ENCODE measurements around the gene ZBTB46. TPM values are rescaled to one million over a fixed set of nuclear protein-coding genes. Genes with fewer than 3 reads are reported as not detected.

ZBTB46 gene
- total RNA-seq, 5 donors from 2014 or later (not counting 1 experiment from before 2014, with no cell fraction given) = 0.20 to 0.95 (median 0.30) TPM

DNA sequence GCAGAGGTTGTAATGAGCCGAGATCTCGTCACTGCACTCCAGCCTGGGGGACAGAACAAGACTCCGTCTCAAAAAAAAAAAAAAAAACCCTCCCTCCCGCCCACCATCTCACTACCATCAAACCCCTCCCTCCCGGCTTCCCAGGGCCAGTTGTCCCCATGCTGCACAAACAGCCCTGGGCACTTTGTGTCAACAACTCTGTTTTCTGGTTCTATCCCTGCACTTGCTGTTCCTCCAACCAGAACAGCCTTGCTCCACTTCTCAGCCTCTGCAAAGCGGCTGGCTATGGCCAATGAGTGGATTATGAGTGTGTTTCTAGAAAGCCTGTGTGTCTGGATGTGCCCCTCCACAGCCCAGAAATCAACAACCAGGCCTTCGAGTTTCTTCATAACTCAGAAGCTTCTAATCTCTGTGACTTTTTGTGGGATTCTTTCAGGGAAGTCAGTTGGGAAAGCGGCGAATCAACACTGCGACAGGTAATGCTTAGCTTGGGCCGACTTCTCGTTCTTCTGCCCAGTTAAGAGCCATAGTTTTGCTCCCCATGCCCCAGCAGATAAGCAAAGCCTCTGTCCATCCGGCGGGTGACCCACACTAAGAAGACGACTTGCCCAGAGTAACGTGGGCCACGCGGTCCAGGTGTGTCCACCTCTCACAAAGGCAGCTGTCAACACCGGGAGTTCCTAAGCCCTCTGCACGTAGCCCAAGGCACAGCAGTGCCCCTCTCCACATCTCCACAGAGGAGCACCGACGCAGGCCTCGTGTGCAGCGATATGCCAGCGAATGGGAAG lies 5.5 kb downstream of the ZBTB46 start:
- Histone ChIP-seq H3K4me3 (ENCODE audit: control insufficient read depth in 1 of 2, extremely low read depth in 1 of 2, low read length in 1 of 2) (no peak overlapping the region), H3K9me3 (no peaks in the 10 kb centered on the region), H3K36me3 (ENCODE audit: control insufficient read depth in 2 of 2, extremely low read depth in 1 of 2, insufficient read depth in 1 of 2, low read length in 1 of 2) (no peaks in the 10 kb centered on the region), H3K4me1 (ENCODE audit: control insufficient read depth in 1 of 2, extremely low read depth in 1 of 2, insufficient read depth in 2 of 2, low read length in 2 of 2) (peaks cover 3 to 9% of the 10 kb centered on the region in 2 experiments), H3K27me3 (replicated peaks in 1 of 2; ENCODE audit: control insufficient read depth in 2 of 2, extremely low read depth in 1 of 2, insufficient read depth in 2 of 2, low read length in 1 of 2) (peaks cover 5 to 84% of the 10 kb centered on the region in 2 experiments), H3K27ac (ENCODE audit: low read length) (no peak overlapping the region)
- no peak for ATAC-seq (replicated peaks in 1 of 4)
- WGBS (ENCODE audit: insufficient coverage) = 86% methylated on average over 16 of the region's 25 CpGs
- Mint-ChIP-seq H3K36me3 (no peaks in the 10 kb centered on the region), H3K4me3 (no peak overlapping the region), H3K4me1 (peaks cover 9 to 11% (median 10%) of the 10 kb centered on the region in 3 donors), H3K9me3 (no peaks in the 10 kb centered on the region), H3K27ac (no peak overlapping the region), H3K27me3 (peaks cover 36 to 53% of the 10 kb centered on the region in 2 donors)
- no peak for DNase-seq
- ChIA-PET POLR2A (no interaction called here), CTCF (no interaction called here)

DNA sequence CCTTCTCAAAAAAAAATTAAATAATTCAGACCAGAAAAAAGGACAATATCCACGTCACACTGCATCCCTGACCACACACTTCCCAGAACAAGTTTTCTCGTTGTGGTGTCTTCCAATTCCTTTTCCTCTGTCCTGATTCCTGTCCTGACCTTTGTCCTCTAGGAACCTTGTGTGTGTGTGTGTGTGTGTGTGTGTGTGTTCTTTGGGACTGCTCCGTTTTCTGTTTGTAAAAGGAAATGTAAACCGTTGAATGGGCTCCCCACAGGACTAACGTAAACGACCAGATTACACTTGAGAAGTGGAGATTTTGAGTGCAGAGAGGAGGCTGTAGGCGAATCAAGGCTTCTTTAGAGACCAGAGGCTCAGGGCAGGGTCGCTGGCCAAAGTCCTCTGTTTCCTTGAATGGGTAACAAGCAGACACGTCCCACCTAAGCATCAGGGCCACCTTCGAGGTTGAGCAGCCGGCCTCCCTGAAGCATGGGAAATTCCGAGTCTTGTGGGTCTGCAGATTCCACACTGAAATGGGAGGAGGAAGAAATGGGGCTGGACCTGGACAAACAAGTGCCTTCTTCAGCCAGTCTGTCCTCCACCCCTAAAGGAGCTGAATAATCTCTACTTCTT lies 7.3 kb downstream of the ZBTB46 start:
- WGBS (ENCODE audit: insufficient coverage) = 86% methylated on average over 3 of the region's 12 CpGs
- Histone ChIP-seq H3K36me3 (ENCODE audit: control insufficient read depth in 2 of 2, extremely low read depth in 1 of 2, insufficient read depth in 1 of 2, low read length in 1 of 2) (no peaks in the 10 kb centered on the region), H3K27ac (ENCODE audit: low read length) (no peak overlapping the region), H3K27me3 (replicated peaks in 1 of 2; ENCODE audit: control insufficient read depth in 2 of 2, extremely low read depth in 1 of 2, insufficient read depth in 2 of 2, low read length in 1 of 2) (peaks cover 0 to 68% of the 10 kb centered on the region in 2 experiments), H3K9me3 (no peaks in the 10 kb centered on the region), H3K4me3 (ENCODE audit: control insufficient read depth in 1 of 2, extremely low read depth in 1 of 2, low read length in 1 of 2) (no peak overlapping the region), H3K4me1 (ENCODE audit: control insufficient read depth in 1 of 2, extremely low read depth in 1 of 2, insufficient read depth in 2 of 2, low read length in 2 of 2) (no peaks in the 10 kb centered on the region)
- no peaks in the 10 kb centered on the region for H3K36me3 Mint-ChIP-seq
- CTCF ChIA-PET = no interaction called here
- no peaks in the 10 kb centered on the region for H3K9me3 Mint-ChIP-seq
- DNase-seq (no peak), ATAC-seq (replicated peaks in 1 of 4) (no peak)
- peaks cover 0 to 2% (median 0%) of the 10 kb centered on the region in 3 donors for H3K4me1 Mint-ChIP-seq
- POLR2A ChIA-PET = no interaction called here
- H3K27ac Mint-ChIP-seq = no peak overlapping the region
- no peak overlapping the region for H3K4me3 Mint-ChIP-seq
- H3K27me3 Mint-ChIP-seq = peaks cover 27 to 39% of the 10 kb centered on the region in 2 donors

DNA sequence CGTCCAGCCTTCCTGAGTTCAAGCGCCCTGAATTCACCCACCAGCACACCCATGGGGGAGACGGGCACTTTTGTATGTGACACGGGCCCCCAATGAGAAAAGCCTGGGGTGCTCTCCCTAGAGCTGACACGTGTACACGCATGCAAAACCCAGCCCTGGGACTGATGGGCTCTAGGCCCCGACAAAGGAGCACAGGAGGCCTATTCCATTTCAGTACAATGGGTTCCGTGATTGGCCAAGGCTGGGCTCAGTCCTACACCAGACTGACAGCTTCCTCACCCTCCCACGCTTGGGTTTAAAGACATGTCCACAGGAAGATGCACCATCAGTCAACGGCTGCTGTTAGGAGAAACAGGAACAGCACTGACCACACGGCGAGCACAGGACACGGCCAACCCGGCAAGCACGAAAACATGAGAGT lies 8.8 kb downstream of the ZBTB46 start:
- DNase-seq (no peak), ATAC-seq (replicated peaks in 1 of 4) (no peak)
- H3K9me3 Mint-ChIP-seq = no peaks in the 10 kb centered on the region
- H3K27me3 ChIP-seq (replicated peaks in 1 of 2; ENCODE audit: control insufficient read depth in 2 of 2, extremely low read depth in 1 of 2, insufficient read depth in 2 of 2, low read length in 1 of 2) = peaks cover 0 to 64% of the 10 kb centered on the region in 2 experiments
- POLR2A ChIA-PET = no interaction called here
- 87% methylated on average over 15 of the region's 15 CpGs for WGBS (ENCODE audit: insufficient coverage)
- H3K36me3 Mint-ChIP-seq = no peaks in the 10 kb centered on the region
- CTCF ChIA-PET = no interaction called here
- peaks cover 0 to 2% (median 0%) of the 10 kb centered on the region in 3 donors for H3K4me1 Mint-ChIP-seq
- no peaks in the 10 kb centered on the region for H3K9me3 ChIP-seq
- H3K27ac ChIP-seq (ENCODE audit: low read length) = no peak overlapping the region
- H3K4me1 ChIP-seq (ENCODE audit: control insufficient read depth in 1 of 2, extremely low read depth in 1 of 2, insufficient read depth in 2 of 2, low read length in 2 of 2) = no peaks in the 10 kb centered on the region
- H3K36me3 ChIP-seq (ENCODE audit: control insufficient read depth in 2 of 2, extremely low read depth in 1 of 2, insufficient read depth in 1 of 2, low read length in 1 of 2) = no peaks in the 10 kb centered on the region
- H3K4me3 Mint-ChIP-seq = no peak overlapping the region
- H3K27me3 Mint-ChIP-seq = peaks cover 19 to 29% of the 10 kb centered on the region in 2 donors
- no peak overlapping the region for H3K27ac Mint-ChIP-seq
- H3K4me3 ChIP-seq (ENCODE audit: control insufficient read depth in 1 of 2, extremely low read depth in 1 of 2, low read length in 1 of 2) = no peak overlapping the region

DNA sequence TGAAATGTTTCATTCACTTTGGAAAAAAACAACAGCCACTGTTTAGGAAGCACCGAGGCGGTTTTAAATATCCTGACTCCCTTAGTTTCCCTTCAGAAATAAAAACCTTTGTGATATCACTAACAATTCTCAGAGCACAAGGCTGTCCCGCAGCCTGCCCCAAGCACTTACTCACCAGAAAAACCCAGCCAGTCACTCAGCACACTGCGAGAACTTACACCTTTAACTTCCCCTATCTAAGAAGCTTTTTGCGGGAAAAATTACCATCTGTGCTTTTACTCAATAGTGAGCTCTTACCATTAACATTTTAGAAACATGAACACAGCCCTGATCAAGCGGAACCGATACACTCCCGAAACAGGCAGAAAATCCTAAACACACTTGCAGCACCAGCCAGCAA lies 9.3 kb downstream of the ZBTB46 start:
- ChIA-PET POLR2A (no interaction called here), CTCF (no interaction called here)
- H3K36me3 Mint-ChIP-seq = no peaks in the 10 kb centered on the region
- Histone ChIP-seq H3K27ac (ENCODE audit: low read length) (no peak overlapping the region), H3K36me3 (ENCODE audit: control insufficient read depth in 2 of 2, extremely low read depth in 1 of 2, insufficient read depth in 1 of 2, low read length in 1 of 2) (no peaks in the 10 kb centered on the region), H3K4me1 (ENCODE audit: control insufficient read depth in 1 of 2, extremely low read depth in 1 of 2, insufficient read depth in 2 of 2, low read length in 2 of 2) (no peaks in the 10 kb centered on the region), H3K27me3 (replicated peaks in 1 of 2; ENCODE audit: control insufficient read depth in 2 of 2, extremely low read depth in 1 of 2, insufficient read depth in 2 of 2, low read length in 1 of 2) (peaks cover 0 to 63% of the 10 kb centered on the region in 2 experiments), H3K9me3 (no peaks in the 10 kb centered on the region), H3K4me3 (ENCODE audit: control insufficient read depth in 1 of 2, extremely low read depth in 1 of 2, low read length in 1 of 2) (no peak overlapping the region)
- peaks cover 0 to 2% (median 0%) of the 10 kb centered on the region in 3 donors for H3K4me1 Mint-ChIP-seq
- DNase-seq = no peak
- no peak overlapping the region for H3K27ac Mint-ChIP-seq
- H3K4me3 Mint-ChIP-seq = no peak overlapping the region
- no peak for ATAC-seq (replicated peaks in 1 of 4)
- no peaks in the 10 kb centered on the region for H3K9me3 Mint-ChIP-seq
- H3K27me3 Mint-ChIP-seq = peaks cover 16 to 26% of the 10 kb centered on the region in 2 donors
- 67% methylated on average over 8 of the region's 8 CpGs for WGBS (ENCODE audit: insufficient coverage)

DNA sequence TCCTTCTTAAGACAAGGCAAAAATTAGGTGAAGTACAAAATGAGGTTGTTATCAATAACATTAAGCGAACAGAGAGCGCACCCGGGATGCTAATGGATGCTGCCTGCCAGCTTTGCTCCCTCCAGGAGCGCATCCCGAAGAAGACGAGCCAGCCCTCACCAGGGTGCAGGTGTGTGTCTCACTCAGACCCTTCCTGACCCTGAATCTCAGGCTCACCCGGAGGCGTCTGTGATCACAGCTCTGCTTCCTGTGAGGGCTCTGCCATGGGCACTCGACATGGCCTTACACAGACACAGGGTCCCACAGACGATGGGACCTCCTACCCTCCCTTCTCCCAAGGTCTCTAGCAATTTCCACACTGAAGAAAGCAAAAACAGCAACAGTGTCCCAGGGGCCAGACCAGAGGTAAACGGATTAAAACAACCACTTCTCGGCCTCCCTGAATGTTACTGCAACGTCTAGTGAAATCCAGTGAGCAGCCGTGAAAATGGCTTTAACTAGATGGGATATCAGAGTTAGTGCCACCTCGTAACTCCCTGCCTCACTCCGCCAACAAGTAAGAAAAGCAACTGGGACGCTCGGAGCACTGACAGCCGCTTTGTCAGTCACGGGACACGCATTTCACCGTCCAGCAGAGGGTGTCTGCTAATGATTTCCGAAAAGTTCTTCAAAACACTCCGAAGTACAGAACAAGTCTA lies 11.7 kb downstream of the ZBTB46 start:
- H3K4me3 ChIP-seq (ENCODE audit: control insufficient read depth in 1 of 2, extremely low read depth in 1 of 2, low read length in 1 of 2) = no peak overlapping the region
- no peaks in the 10 kb centered on the region for H3K9me3 Mint-ChIP-seq
- H3K4me1 Mint-ChIP-seq = peaks cover 0 to 2% (median 0%) of the 10 kb centered on the region in 3 donors
- no peak overlapping the region for H3K27ac ChIP-seq (ENCODE audit: low read length)
- H3K36me3 ChIP-seq (ENCODE audit: control insufficient read depth in 2 of 2, extremely low read depth in 1 of 2, insufficient read depth in 1 of 2, low read length in 1 of 2) = no peaks in the 10 kb centered on the region
- ATAC-seq (replicated peaks in 1 of 4) (no peak), DNase-seq (no peak)
- H3K4me3 Mint-ChIP-seq = peak overlapping the region in 2 of 3 donors; percentile 1 to 50
- ChIA-PET POLR2A (interaction anchor here in 1 of 2 donors (0.8 kb wide), 1 partner anchor 13 kb away, joined by 7 read pairs; no protein-coding TSS in a partner anchor), CTCF (no interaction called here)
- H3K27me3 Mint-ChIP-seq = peaks cover 6 to 11% of the 10 kb centered on the region in 2 donors
- 77% methylated on average over 24 of the region's 24 CpGs for WGBS (ENCODE audit: insufficient coverage)
- peak overlapping the region in 1 of 2 donors; percentile 36 for H3K27ac Mint-ChIP-seq
- peaks cover 0 to 43% of the 10 kb centered on the region in 2 experiments for H3K27me3 ChIP-seq (replicated peaks in 1 of 2; ENCODE audit: control insufficient read depth in 2 of 2, extremely low read depth in 1 of 2, insufficient read depth in 2 of 2, low read length in 1 of 2)
- H3K9me3 ChIP-seq = no peaks in the 10 kb centered on the region
- no peaks in the 10 kb centered on the region for H3K4me1 ChIP-seq (ENCODE audit: control insufficient read depth in 1 of 2, extremely low read depth in 1 of 2, insufficient read depth in 2 of 2, low read length in 2 of 2)
- H3K36me3 Mint-ChIP-seq = no peaks in the 10 kb centered on the region

DNA sequence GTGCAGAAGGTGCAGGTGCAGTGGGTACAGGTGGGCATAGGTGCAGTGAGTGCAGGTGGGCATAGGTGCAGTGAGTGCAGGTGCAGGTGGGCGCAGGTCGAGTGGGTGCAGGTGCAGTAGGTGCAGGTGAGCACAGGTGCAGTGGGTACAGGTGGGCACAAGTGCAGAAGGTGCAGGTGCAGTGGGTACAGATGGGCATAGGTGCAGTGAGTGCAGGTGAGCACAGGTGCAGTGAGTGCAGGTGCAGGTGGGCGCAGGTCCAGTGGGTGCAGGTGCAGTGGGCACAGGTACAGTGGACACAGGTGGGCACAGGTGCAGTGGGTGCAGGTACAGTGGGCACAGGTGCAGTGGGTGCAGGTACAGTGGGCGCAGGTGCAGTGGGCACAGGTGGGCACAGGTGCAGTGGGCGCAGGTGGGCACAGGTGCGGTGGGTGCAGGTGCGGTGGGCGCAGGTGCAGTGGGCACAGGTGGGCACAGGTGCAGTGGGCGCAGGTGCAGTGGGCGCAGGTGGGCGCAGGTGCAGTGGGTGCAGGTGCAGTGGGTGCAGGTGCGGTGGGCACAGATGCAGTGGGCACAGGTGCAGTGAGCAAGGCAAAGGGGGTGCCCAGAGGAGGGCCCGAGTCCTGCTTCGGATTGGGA lies 15.3 kb downstream of the ZBTB46 start:
- WGBS (ENCODE audit: insufficient coverage) = 98% methylated on average over 13 of the region's 14 CpGs
- ATAC-seq (replicated peaks in 1 of 4) = no peak

More for the DNA sequence above, 15.3 kb downstream of the ZBTB46 start:
- peaks cover 0 to 22% of the 10 kb centered on the region in 2 experiments for H3K27me3 ChIP-seq (replicated peaks in 1 of 2; ENCODE audit: control insufficient read depth in 2 of 2, extremely low read depth in 1 of 2, insufficient read depth in 2 of 2, low read length in 1 of 2)
- CTCF ChIA-PET = no interaction called here
- H3K27me3 Mint-ChIP-seq = peaks cover 0 to 2% of the 10 kb centered on the region in 2 donors
- POLR2A ChIA-PET = no interaction called here
- H3K27ac ChIP-seq (ENCODE audit: low read length) = no peak overlapping the region
- no peaks in the 10 kb centered on the region for H3K36me3 ChIP-seq (ENCODE audit: control insufficient read depth in 2 of 2, extremely low read depth in 1 of 2, insufficient read depth in 1 of 2, low read length in 1 of 2)
- no peaks in the 10 kb centered on the region for H3K4me1 ChIP-seq (ENCODE audit: control insufficient read depth in 1 of 2, extremely low read depth in 1 of 2, insufficient read depth in 2 of 2, low read length in 2 of 2)
- peaks cover 0 to 2% (median 0%) of the 10 kb centered on the region in 3 donors for H3K4me1 Mint-ChIP-seq
- H3K4me3 ChIP-seq (ENCODE audit: control insufficient read depth in 1 of 2, extremely low read depth in 1 of 2, low read length in 1 of 2) = no peak overlapping the region
- H3K4me3 Mint-ChIP-seq = no peak overlapping the region
- no peaks in the 10 kb centered on the region for H3K9me3 Mint-ChIP-seq
- DNase-seq = no peak
- H3K27ac Mint-ChIP-seq = no peak overlapping the region
- H3K36me3 Mint-ChIP-seq = no peaks in the 10 kb centered on the region
- H3K9me3 ChIP-seq = no peaks in the 10 kb centered on the region
